Type B pancreatic cell (in vitro differentiated cells): ENCODE measurements around the gene NUBPL. TPM values are rescaled to one million over a fixed set of nuclear protein-coding genes. Genes with fewer than 3 reads are reported as not detected.

ENCODE experiments used
- DNase-seq: peaks from one replicate; pipeline ENCODE4 v3.0.0; 2021; ENCODE audit warnings: mixed read lengths; ENCODE audit not compliant: unreplicated experiment; ENCODE audit errors: extremely low spot score
- H3K27ac Mint-ChIP-seq: 2 replicates; pipeline ENCODE4 v1.8.0; 2021; ENCODE audit warnings: mild to moderate bottlenecking, mixed read lengths
- H3K27me3 Mint-ChIP-seq: 2 replicates; pipeline ENCODE4 v1.8.0; 2021; ENCODE audit warnings: mixed read lengths
- H3K36me3 Mint-ChIP-seq: 2 replicates; pipeline ENCODE4 v1.8.0; 2021; ENCODE audit warnings: mixed read lengths
- H3K4me1 Mint-ChIP-seq: one replicate; pipeline ENCODE4 v1.8.0; 2021; ENCODE audit warnings: mixed read lengths; ENCODE audit not compliant: unreplicated experiment
- H3K4me3 Mint-ChIP-seq: 2 replicates; pipeline ENCODE4 v1.8.0; 2021; ENCODE audit warnings: mild to moderate bottlenecking, mixed read lengths
- H3K9me3 Mint-ChIP-seq: 2 replicates; pipeline ENCODE4 v1.8.0; 2021; ENCODE audit warnings: mixed read lengths
- CTCF ChIP-seq: fragments of 200-600 bp; sonication (generic); conservative IDR thresholded peaks from 2 replicates; pipeline ENCODE4 v1.5.0; 2021; ENCODE audit warnings: antibody characterized with exemption, mild to moderate bottlenecking
- total RNA-seq: library from RNA; stranded (reverse); gene quantifications from 2 replicates; pipeline ENCODE4 v1.2.1, GENCODE V29; 2021; ENCODE audit warnings: low replicate concordance

The NUBPL gene
- total RNA-seq, 1 donor from 2014 or later: 16.5 TPM

- Mint-ChIP-seq H3K4me3 (no peak overlapping the region), H3K27me3 (no peaks in the 10 kb centered on the region), H3K36me3 (peaks cover 3% of the 10 kb centered on the region), H3K4me1 (no peaks in the 10 kb centered on the region), H3K27ac (no peak overlapping the region), H3K9me3 (no peaks in the 10 kb centered on the region)
- DNase-seq: no peak
- TF ChIP-seq CTCF: no peak
Observed at GRCh38 chr14:31717294-31718085, 156.3 kb downstream of the NUBPL start.

DNA sequence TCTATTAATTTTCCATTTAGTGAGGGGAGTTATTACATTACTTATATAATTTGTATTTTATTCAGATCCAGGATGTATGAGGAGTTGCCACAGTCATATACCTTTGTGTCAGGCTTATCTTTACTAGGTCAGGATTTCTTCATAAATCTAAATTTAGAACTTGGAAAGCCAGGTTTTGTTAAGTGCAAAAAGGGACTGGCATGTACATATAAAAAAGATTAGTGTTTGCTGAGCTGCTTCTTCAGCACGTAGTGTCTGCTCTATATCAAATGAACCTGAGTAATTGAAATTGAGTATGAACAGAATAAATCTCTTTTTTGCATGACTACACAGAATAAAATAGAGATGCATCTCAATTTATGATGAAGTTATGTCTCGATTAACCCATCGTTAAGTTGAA lies 157.4 kb downstream of the NUBPL start:
- no peaks in the 10 kb centered on the region for H3K4me1 Mint-ChIP-seq
- no peak overlapping the region for H3K27ac Mint-ChIP-seq
- no peak for DNase-seq
- peaks cover 9% of the 10 kb centered on the region for H3K36me3 Mint-ChIP-seq
- no peaks in the 10 kb centered on the region for H3K27me3 Mint-ChIP-seq
- H3K9me3 Mint-ChIP-seq: no peaks in the 10 kb centered on the region
- no peak overlapping the region for H3K4me3 Mint-ChIP-seq
- TF ChIP-seq CTCF: no peak

GRCh38 chr14:31718985-31719384 lies 157.8 kb downstream of the NUBPL start:
- TF ChIP-seq CTCF: no peak
- Mint-ChIP-seq H3K36me3 (peaks cover 9% of the 10 kb centered on the region), H3K4me3 (no peak overlapping the region), H3K4me1 (no peaks in the 10 kb centered on the region), H3K27ac (no peak overlapping the region), H3K27me3 (no peaks in the 10 kb centered on the region), H3K9me3 (no peaks in the 10 kb centered on the region)
- no peak for DNase-seq

DNA sequence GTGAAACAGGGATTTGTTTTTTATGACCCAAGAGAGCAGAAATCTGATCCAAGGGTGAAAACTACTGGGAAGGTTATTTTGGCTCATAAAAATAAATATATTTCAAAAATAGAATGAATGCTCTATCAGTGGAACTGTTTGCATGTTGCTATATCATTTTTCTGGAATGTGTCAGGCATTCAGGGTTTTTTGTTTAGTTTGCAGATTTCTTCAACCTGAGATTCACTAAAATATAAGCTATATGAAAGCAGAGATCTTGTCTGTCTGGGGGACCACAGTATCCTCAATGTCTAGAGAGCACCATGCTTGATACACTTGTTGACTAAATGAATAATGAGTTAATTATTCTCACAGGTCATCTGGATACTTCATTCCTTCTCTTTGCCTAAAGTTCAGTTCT lies 165.1 kb downstream of the NUBPL start:
- H3K27me3 Mint-ChIP-seq: no peaks in the 10 kb centered on the region
- no peak overlapping the region for H3K27ac Mint-ChIP-seq
- H3K9me3 Mint-ChIP-seq: peaks cover 4% of the 10 kb centered on the region
- H3K4me1 Mint-ChIP-seq: peaks cover 9% of the 10 kb centered on the region
- no peak overlapping the region for H3K4me3 Mint-ChIP-seq
- H3K36me3 Mint-ChIP-seq: peaks cover 17% of the 10 kb centered on the region
- no peak for TF ChIP-seq CTCF
- DNase-seq: no peak

GRCh38 chr14:31727797-31728196 lies 166.6 kb downstream of the NUBPL start:
- no peak overlapping the region for H3K4me3 Mint-ChIP-seq
- H3K9me3 Mint-ChIP-seq: peaks cover 4% of the 10 kb centered on the region
- peaks cover 9% of the 10 kb centered on the region for H3K4me1 Mint-ChIP-seq
- no peak for TF ChIP-seq CTCF
- no peaks in the 10 kb centered on the region for H3K27me3 Mint-ChIP-seq
- no peak for DNase-seq
- no peak overlapping the region for H3K27ac Mint-ChIP-seq
- peaks cover 18% of the 10 kb centered on the region for H3K36me3 Mint-ChIP-seq
